Transverse colon (tissue), 4 donors: Measurements from ENCODE around the gene DDX42. TPM values are rescaled to one million over a fixed set of nuclear protein-coding genes. Genes with fewer than 3 reads are reported as not detected.

Source experiments
- DNase-seq: peaks from one replicate; pipeline ENCODE4 v3.0.0-alpha.2; 2019
- H3K27ac ChIP-seq, 4 donors: fragments of 200-600 bp; sonication (generic); 2 replicates each; pipeline ENCODE4 v1.5.1; 2016 to 2018; ENCODE audit warnings: inconsistent platforms in 4 of 4
- H3K27me3 ChIP-seq: fragments of 200-600 bp; sonication (generic); 2 replicates; pipeline ENCODE4 v1.5.1; 2017; ENCODE audit warnings: inconsistent platforms
- H3K36me3 ChIP-seq, 4 donors: fragments of 200-600 bp; sonication (generic); 2 replicates each; pipeline ENCODE4 v1.5.1; 2017 to 2019; ENCODE audit warnings: inconsistent platforms in 4 of 4
- H3K4me1 ChIP-seq, 4 donors: fragments of 200-600 bp; sonication (generic); 2 replicates each; pipeline ENCODE4 v1.5.1; 2017 to 2020; ENCODE audit warnings: inconsistent platforms in 4 of 4
- H3K4me3 ChIP-seq, 4 donors: fragments of 200-600 bp; sonication (generic); 1 replicate in 1 of 4; 2 replicates in 3 of 4; pipeline versions ENCODE4 v1.5.1 to v1.6.1; 2017 to 2019; ENCODE audit warnings: inconsistent platforms in 4 of 4
- H3K9me3 ChIP-seq, 2 donors: fragments of 200-600 bp; sonication (generic); 2 replicates each; pipeline ENCODE4 v1.5.1; 2017 to 2019; ENCODE audit warnings: inconsistent platforms in 2 of 2
- EP300 ChIP-seq: sonication (generic); formaldehyde crosslinking; IDR thresholded peaks from one replicate; pipeline ENCODE4 v1.6.1; 2017; ENCODE audit warnings: antibody characterized with exemption, low read depth
- POLR2A ChIP-seq: fragments of 450-650 bp; IDR thresholded peaks from one replicate; pipeline ENCODE4 v1.6.1; 2016; ENCODE audit warnings: antibody characterized with exemption, mild to moderate bottlenecking, moderate library complexity
- POLR2AphosphoS5 ChIP-seq, 3 donors: sonication (generic); formaldehyde crosslinking; IDR thresholded peaks; one replicate each; pipeline ENCODE4 v1.6.1; 2016; ENCODE audit warnings: antibody characterized with exemption in 3 of 3
- WGBS, 2 donors: methylation state at CpG; one replicate each; pipeline ENCODE4 v1.1.5; 2018; ENCODE audit warnings: low coverage in 1 of 2; 5-methylcytosine and 5-hydroxymethylcytosine counted together
- in situ Hi-C, 4 donors: fragments of 200-750 bp; cut with MboI; loops; one replicate each; pipeline versions ENCODE4 v1.15.0 to v1.15.1; 2017; ENCODE audit warnings: low sequenced_read_pairs in 3 of 4, low pct_ligation_motif_present in 1 of 4, low pct_unique_long_range_greater_than_20kb in 1 of 4
- intact Hi-C: fragments of 100-400 bp; cut with DNase I; formaldehyde crosslinking; loops from one replicate; pipeline ENCODE4 v1.15.1; 2023; ENCODE audit warnings: low total_unique reads
- total RNA-seq, 4 donors: library from RNA; depleted of rRNA; stranded (reverse); fragments of >200 nt; gene quantifications; one replicate each; pipeline ENCODE4 v1.1.0, GENCODE V29; 2016
- TF ChIP-seq, protein P1 (sequence below), 5 experiments: fragments of 200-600 bp in 3 of 5; fragments of 450-650 bp in 2 of 5; sonication (generic) in 3 of 5; IDR thresholded peaks; 1 replicate in 2 of 5; 2 replicates in 3 of 5; pipeline ENCODE4 v1.5.1; 2016 to 2017; ENCODE audit warnings: antibody characterized with exemption in 5 of 5, inconsistent platforms in 3 of 5, mild to moderate bottlenecking in 2 of 5, moderate library complexity in 1 of 5

Gene DDX42
- total RNA-seq, 4 donors from 2014 or later, result 71.8 to 129 (median 99.4) TPM

DNA sequence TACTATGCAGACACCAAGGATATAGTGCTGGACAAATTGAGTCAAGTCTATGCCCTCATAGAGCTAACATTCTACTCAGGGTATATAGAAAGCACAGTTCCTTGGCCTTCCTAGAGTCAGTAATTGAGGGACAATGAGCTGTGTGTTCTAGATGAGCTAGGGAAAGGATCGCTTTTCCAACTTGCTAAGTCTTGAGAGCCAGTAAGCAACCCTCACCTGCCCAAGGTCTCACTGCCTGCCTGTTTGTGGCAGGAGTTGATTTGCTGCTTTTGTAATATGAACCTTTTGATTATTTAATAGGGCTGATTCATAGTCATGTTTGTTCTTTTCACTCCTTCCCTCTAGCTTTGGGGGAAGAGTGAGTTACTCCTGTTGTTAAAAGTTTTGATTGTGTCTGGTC is 6.5 kb downstream of the DDX42 start:
- Histone ChIP-seq H3K9me3 (no peaks in the 10 kb centered on the region), H3K27me3 (no peaks in the 10 kb centered on the region), H3K36me3 (peaks cover 0 to 7% (median 0%) of the 10 kb centered on the region in 4 donors), H3K4me1 (peaks cover 8 to 29% (median 15%) of the 10 kb centered on the region in 4 donors), H3K27ac (no peak overlapping the region), H3K4me3 (no peak overlapping the region)
- intact Hi-C loops, result no loop called here
- no peak for TF ChIP-seq POLR2A
- no peak for TF ChIP-seq POLR2AphosphoS5 (IDR thresholded peaks at IDR 0.05)
- TF ChIP-seq, protein P1, sequence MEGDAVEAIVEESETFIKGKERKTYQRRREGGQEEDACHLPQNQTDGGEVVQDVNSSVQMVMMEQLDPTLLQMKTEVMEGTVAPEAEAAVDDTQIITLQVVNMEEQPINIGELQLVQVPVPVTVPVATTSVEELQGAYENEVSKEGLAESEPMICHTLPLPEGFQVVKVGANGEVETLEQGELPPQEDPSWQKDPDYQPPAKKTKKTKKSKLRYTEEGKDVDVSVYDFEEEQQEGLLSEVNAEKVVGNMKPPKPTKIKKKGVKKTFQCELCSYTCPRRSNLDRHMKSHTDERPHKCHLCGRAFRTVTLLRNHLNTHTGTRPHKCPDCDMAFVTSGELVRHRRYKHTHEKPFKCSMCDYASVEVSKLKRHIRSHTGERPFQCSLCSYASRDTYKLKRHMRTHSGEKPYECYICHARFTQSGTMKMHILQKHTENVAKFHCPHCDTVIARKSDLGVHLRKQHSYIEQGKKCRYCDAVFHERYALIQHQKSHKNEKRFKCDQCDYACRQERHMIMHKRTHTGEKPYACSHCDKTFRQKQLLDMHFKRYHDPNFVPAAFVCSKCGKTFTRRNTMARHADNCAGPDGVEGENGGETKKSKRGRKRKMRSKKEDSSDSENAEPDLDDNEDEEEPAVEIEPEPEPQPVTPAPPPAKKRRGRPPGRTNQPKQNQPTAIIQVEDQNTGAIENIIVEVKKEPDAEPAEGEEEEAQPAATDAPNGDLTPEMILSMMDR (IDR thresholded peaks at IDR 0.05), result no peak
- no peak for TF ChIP-seq EP300
- DNase-seq, result no peak
- in situ Hi-C loops, result no loop called here
- WGBS, 2 donors, result 91% methylated on average over 1 of the region's 1 CpG; no CpG with 5 or more reads in 1 of the 2 donors

DNA sequence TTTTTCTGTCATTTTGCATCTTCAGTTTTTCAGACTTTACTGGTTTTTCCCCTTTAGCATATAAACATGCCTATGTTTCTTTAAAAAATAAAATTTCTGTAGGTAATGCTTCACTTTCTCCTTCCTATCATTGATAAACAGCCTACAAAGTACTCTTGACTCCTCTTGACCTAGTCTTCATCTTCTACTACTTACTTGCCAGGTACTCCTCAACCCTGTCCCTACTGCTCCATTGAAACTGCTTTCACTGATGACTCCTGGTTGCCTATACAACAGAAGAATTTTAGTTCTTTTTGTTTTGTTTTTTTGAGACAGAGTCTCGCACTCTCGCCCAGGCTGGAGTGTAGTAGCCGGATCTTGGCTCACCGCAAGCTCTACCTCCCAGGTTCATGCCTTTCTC is 7.0 kb downstream of the DDX42 start:
- no peak for DNase-seq
- peaks cover 0 to 7% (median 0%) of the 10 kb centered on the region in 4 donors for H3K36me3 ChIP-seq
- TF ChIP-seq POLR2AphosphoS5 (IDR thresholded peaks at IDR 0.05), result no peak
- no peak for TF ChIP-seq POLR2A
- no peak for TF ChIP-seq EP300
- TF ChIP-seq, protein P1 (IDR thresholded peaks at IDR 0.05), result no peak
- no peak overlapping the region for H3K27ac ChIP-seq
- no peaks in the 10 kb centered on the region for H3K9me3 ChIP-seq
- intact Hi-C loops (no loop called here), in situ Hi-C loops (no loop called here)
- H3K4me3 ChIP-seq, result no peak overlapping the region
- WGBS, 2 donors, result 92 to 99% methylated on average over 4 of the region's 4 CpGs
- H3K27me3 ChIP-seq, result no peaks in the 10 kb centered on the region
- H3K4me1 ChIP-seq, result peaks cover 3 to 29% (median 10%) of the 10 kb centered on the region in 4 donors

DNA sequence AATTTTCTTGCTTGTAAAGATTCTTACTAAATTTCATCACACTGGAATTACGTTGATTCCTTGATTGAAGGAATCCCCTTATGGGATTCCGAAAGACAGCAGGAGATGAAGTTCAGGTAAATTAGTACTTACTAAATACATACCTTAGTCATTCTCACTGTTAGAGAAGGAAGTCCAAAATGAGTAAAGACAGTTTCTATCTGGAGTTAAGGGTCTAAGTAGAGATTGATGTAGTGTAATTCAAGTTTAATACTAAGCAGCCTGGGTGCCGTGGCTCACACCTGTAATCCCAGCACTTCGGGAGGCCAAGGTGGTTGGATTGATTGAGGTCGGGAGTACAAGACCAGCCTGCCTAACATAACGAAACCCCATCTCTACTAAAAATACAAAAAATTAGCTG is 9.6 kb downstream of the DDX42 start:
- peaks cover 0 to 22% (median 2%) of the 10 kb centered on the region in 4 donors for H3K4me1 ChIP-seq
- H3K36me3 ChIP-seq, result peaks cover 0 to 23% (median 9%) of the 10 kb centered on the region in 4 donors
- in situ Hi-C loops, result no loop called here
- no peak overlapping the region for H3K27ac ChIP-seq
- TF ChIP-seq POLR2AphosphoS5 (IDR thresholded peaks at IDR 0.05), result no peak
- TF ChIP-seq EP300, result no peak
- no peak for TF ChIP-seq POLR2A
- DNase-seq, result no peak
- H3K27me3 ChIP-seq, result no peaks in the 10 kb centered on the region
- no peaks in the 10 kb centered on the region for H3K9me3 ChIP-seq
- intact Hi-C loops, result no loop called here
- no peak overlapping the region for H3K4me3 ChIP-seq
- WGBS, 2 donors, result 69 to 77% methylated on average over 4 to 6 of the region's 6 CpGs

DNA sequence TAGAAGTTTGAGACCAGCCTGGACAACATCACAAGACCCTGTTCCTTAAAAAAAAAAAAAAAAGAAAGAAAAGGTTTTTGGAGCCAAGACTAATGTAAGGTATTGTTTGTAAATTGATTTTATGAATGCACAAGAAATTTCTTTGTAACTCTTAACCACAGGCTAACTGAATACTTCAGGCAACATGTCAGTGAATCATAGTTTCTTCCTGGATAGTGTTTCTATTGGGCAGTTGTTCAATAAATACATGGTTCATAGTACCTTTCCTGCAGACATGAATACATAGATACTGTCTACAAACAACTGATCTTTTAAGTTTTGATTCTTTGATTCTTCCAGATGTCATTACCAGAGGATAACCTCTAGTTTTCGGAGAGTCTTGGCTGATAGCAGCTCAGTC is 11.6 kb downstream of the DDX42 start:
- Histone ChIP-seq H3K27me3 (no peaks in the 10 kb centered on the region), H3K4me1 (peaks cover 0 to 18% (median 2%) of the 10 kb centered on the region in 4 donors), H3K36me3 (peaks cover 0 to 34% (median 10%) of the 10 kb centered on the region in 4 donors), H3K9me3 (no peaks in the 10 kb centered on the region), H3K27ac (no peak overlapping the region), H3K4me3 (no peak overlapping the region)
- DNase-seq, result no peak
- in situ Hi-C loops, result no loop called here
- intact Hi-C loops, result no loop called here
- TF ChIP-seq POLR2AphosphoS5 (IDR thresholded peaks at IDR 0.05), result no peak
- TF ChIP-seq POLR2A, result no peak
- TF ChIP-seq EP300, result no peak
- TF ChIP-seq, protein P1 (IDR thresholded peaks at IDR 0.05), result no peak
- 95 to 100% methylated on average over 1 of the region's 1 CpG for WGBS, 2 donors

DNA sequence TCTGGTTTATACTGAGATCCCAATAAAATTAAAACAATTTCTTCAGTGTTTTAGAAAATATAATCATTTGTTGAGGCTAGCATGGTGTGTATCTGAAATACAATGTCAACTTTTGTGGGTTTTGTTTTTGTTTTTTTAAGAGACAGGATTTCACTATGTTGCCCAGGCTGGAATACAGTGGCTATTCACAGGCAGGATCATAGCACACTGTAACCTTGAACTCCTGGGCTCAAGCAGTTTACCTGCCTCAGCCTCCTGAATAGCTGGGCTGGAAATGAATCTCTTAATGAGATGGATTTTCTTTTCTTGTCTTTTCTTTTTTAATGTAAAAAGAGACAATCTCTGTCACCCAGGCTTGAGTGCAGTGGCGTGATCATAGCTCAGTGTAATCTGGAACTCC is 12.1 kb downstream of the DDX42 start:
- WGBS, 2 donors, result 83 to 100% methylated on average over 1 of the region's 1 CpG
- no peak for DNase-seq
- Histone ChIP-seq H3K27me3 (no peaks in the 10 kb centered on the region), H3K4me1 (peaks cover 0 to 12% (median 2%) of the 10 kb centered on the region in 4 donors), H3K27ac (no peak overlapping the region), H3K4me3 (no peak overlapping the region), H3K36me3 (peaks cover 0 to 37% (median 10%) of the 10 kb centered on the region in 4 donors), H3K9me3 (no peaks in the 10 kb centered on the region)
- intact Hi-C loops (no loop called here), in situ Hi-C loops (no loop called here)
- no peak for TF ChIP-seq POLR2AphosphoS5 (IDR thresholded peaks at IDR 0.05)
- TF ChIP-seq, protein P1 (IDR thresholded peaks at IDR 0.05), result no peak
- no peak for TF ChIP-seq EP300
